MG63 (cell line): ENCODE data around the gene COL6A1. TPM values are rescaled to one million over a fixed set of nuclear protein-coding genes. Genes with fewer than 3 reads are reported as not detected.
"Not testable (repeated sequence)": the region's sequence is repeated elsewhere in the genome, so short reads cannot be mapped to it uniquely, and the experiment has no call there.

ENCODE experiments used
- DNase-seq: peaks from one replicate; pipeline ENCODE4 v3.0.0-alpha.2; 2020
- H3K27me3 ChIP-seq: fragments of 250-450 bp; sonication (Bioruptor Pico); 2 replicates; pipeline ENCODE4 v1.5.1; 2020; ENCODE audit warnings: mild to moderate bottlenecking, moderate library complexity
- H3K36me3 ChIP-seq: fragments of 250-450 bp; sonication (Bioruptor Pico); 2 replicates; pipeline ENCODE4 v1.5.1; 2020; ENCODE audit warnings: mild to moderate bottlenecking, moderate library complexity
- H3K4me3 ChIP-seq: fragments of 250-450 bp; sonication (Bioruptor Pico); 2 replicates; pipeline ENCODE4 v1.5.1; 2020; ENCODE audit warnings: mild to moderate bottlenecking, moderate library complexity
- H3K9me3 ChIP-seq: fragments of 250-450 bp; sonication (Bioruptor Pico); 2 replicates; pipeline ENCODE4 v1.5.1; 2020; ENCODE audit warnings: mild to moderate bottlenecking, moderate library complexity
- total RNA-seq: library from RNA; depleted of rRNA; stranded (reverse); fragments of >200 nt; shearing (Covaris generic); gene quantifications from 2 replicates; pipeline ENCODE4 v1.2.3, GENCODE V29; 2014; ENCODE audit warnings: low replicate concordance

The COL6A1 gene
- total RNA-seq, 1 experiment from 2014 or later: 868 TPM

GRCh38 chr21:46004168-46004861 lies 22.7 kb downstream of the COL6A1 start:
- no peaks in the 10 kb centered on the region for H3K9me3 ChIP-seq
- H3K27me3 ChIP-seq: no peaks in the 10 kb centered on the region
- DNase-seq: peak; percentile 1
- H3K36me3 ChIP-seq: peaks cover 49% of the 10 kb centered on the region
- H3K4me3 ChIP-seq: no peak overlapping the region

GRCh38 chr21:46005081-46005480 lies 23.5 kb downstream of the COL6A1 start:
- H3K36me3 ChIP-seq: peaks cover 45% of the 10 kb centered on the region
- H3K27me3 ChIP-seq: no peaks in the 10 kb centered on the region
- H3K4me3 ChIP-seq: no peak overlapping the region
- DNase-seq: no peak
- H3K9me3 ChIP-seq: no peaks in the 10 kb centered on the region

GRCh38 chr21:46005481-46005881 lies 23.9 kb downstream of the COL6A1 start:
- Histone ChIP-seq H3K4me3 (no peak overlapping the region), H3K36me3 (peaks cover 43% of the 10 kb centered on the region), H3K27me3 (no peaks in the 10 kb centered on the region), H3K9me3 (no peaks in the 10 kb centered on the region)
- peak; percentile 20 for DNase-seq

GRCh38 chr21:46005894-46006546 lies 24.4 kb downstream of the COL6A1 start:
- DNase-seq: peak; percentile 14

GRCh38 chr21:46006547-46007491 lies 25.2 kb downstream of the COL6A1 start:
- DNase-seq: no peak
- Histone ChIP-seq H3K9me3 (no peaks in the 10 kb centered on the region), H3K36me3 (peaks cover 31% of the 10 kb centered on the region), H3K27me3 (no peaks in the 10 kb centered on the region), H3K4me3 (no peak overlapping the region)

More at GRCh38 chr21:46005894-46006546, 24.4 kb downstream of the COL6A1 start:
- H3K4me3 ChIP-seq, H3K9me3 ChIP-seq, H3K27me3 ChIP-seq: not testable (repeated sequence)
- H3K36me3 ChIP-seq: peaks cover 39% of the 10 kb centered on the region

GRCh38 chr21:46007492-46007868 lies 25.9 kb downstream of the COL6A1 start:
- Histone ChIP-seq H3K36me3 (peaks cover 25% of the 10 kb centered on the region), H3K9me3 (no peaks in the 10 kb centered on the region), H3K27me3 (no peaks in the 10 kb centered on the region), H3K4me3 (no peak overlapping the region)
- no peak for DNase-seq

GRCh38 chr21:46008893-46009621 lies 27.5 kb downstream of the COL6A1 start:
- Histone ChIP-seq H3K27me3 (no peaks in the 10 kb centered on the region), H3K4me3 (no peak overlapping the region), H3K36me3 (peaks cover 11% of the 10 kb centered on the region), H3K9me3 (no peaks in the 10 kb centered on the region)
- DNase-seq: peak; percentile 2

GRCh38 chr21:46009951-46010705 lies 28.6 kb downstream of the COL6A1 start:
- Histone ChIP-seq H3K9me3 (no peaks in the 10 kb centered on the region), H3K4me3 (no peak overlapping the region), H3K36me3 (peaks cover 2% of the 10 kb centered on the region), H3K27me3 (no peaks in the 10 kb centered on the region)
- no peak for DNase-seq

- no peaks in the 10 kb centered on the region for H3K36me3 ChIP-seq
- no peak overlapping the region for H3K4me3 ChIP-seq
- no peaks in the 10 kb centered on the region for H3K9me3 ChIP-seq
- no peak for DNase-seq
- H3K27me3 ChIP-seq: no peaks in the 10 kb centered on the region
Observed at GRCh38 chr21:46011267-46011967, 29.8 kb downstream of the COL6A1 start.

GRCh38 chr21:46012154-46012553 lies 30.6 kb downstream of the COL6A1 start:
- Histone ChIP-seq H3K36me3 (no peaks in the 10 kb centered on the region), H3K4me3 (no peak overlapping the region), H3K27me3 (no peaks in the 10 kb centered on the region), H3K9me3 (no peaks in the 10 kb centered on the region)
- no peak for DNase-seq

GRCh38 chr21:46014828-46015227 lies 33.3 kb downstream of the COL6A1 start:
- no peak for DNase-seq
- no peaks in the 10 kb centered on the region for H3K27me3 ChIP-seq
- H3K4me3 ChIP-seq: no peak overlapping the region
- H3K9me3 ChIP-seq: no peaks in the 10 kb centered on the region
- H3K36me3 ChIP-seq: no peaks in the 10 kb centered on the region

- H3K27me3 ChIP-seq: no peaks in the 10 kb centered on the region
- H3K36me3 ChIP-seq: no peaks in the 10 kb centered on the region
- no peak overlapping the region for H3K4me3 ChIP-seq
- H3K9me3 ChIP-seq: no peaks in the 10 kb centered on the region
- no peak for DNase-seq
Observed at GRCh38 chr21:46017148-46017547, 35.6 kb downstream of the COL6A1 start.

- Histone ChIP-seq H3K9me3 (no peaks in the 10 kb centered on the region), H3K4me3 (no peak overlapping the region), H3K27me3 (no peaks in the 10 kb centered on the region), H3K36me3 (no peaks in the 10 kb centered on the region)
- no peak for DNase-seq
Observed at GRCh38 chr21:46017695-46018094, 36.1 kb downstream of the COL6A1 start.

GRCh38 chr21:46018615-46019014 lies 37.0 kb downstream of the COL6A1 start:
- H3K27me3 ChIP-seq: no peaks in the 10 kb centered on the region
- no peaks in the 10 kb centered on the region for H3K9me3 ChIP-seq
- no peak for DNase-seq
- no peak overlapping the region for H3K4me3 ChIP-seq
- H3K36me3 ChIP-seq: no peaks in the 10 kb centered on the region

GRCh38 chr21:46020581-46020980 lies 39.0 kb downstream of the COL6A1 start:
- Histone ChIP-seq H3K27me3 (no peaks in the 10 kb centered on the region), H3K36me3 (no peaks in the 10 kb centered on the region), H3K4me3 (no peak overlapping the region), H3K9me3 (no peaks in the 10 kb centered on the region)
- DNase-seq: no peak
